K562 treated with DMSO at 1 percent for 24 hours (cell line): ENCODE measurements around the gene TMEM97. TPM values are rescaled to one million over a fixed set of nuclear protein-coding genes. Genes with fewer than 3 reads are reported as not detected.

Source experiments
- total RNA-seq: library from RNA; unstranded; fragments of 300-600 nt; gene quantifications from 2 replicates; pipeline ENCODE4 v1.2.3, GENCODE V29; 2022; ENCODE audit warnings: low read depth; ENCODE audit not compliant: insufficient read depth

TMEM97 gene
- 27.9 and 29.0 TPM in 2 replicates for total RNA-seq

GRCh38 chr17:28318759-28319597 lies at the start of gene TMEM97:
Gene TMEM97 (plus strand): TSS chr17:28319200. CDS start chr17:28319240, 40 bp downstream.

GRCh38 chr17:28335201-28335958 lies 16.4 kb downstream of the TMEM97 start, which contains the start of the genes IFT20 and TNFAIP1:
Gene IFT20 (minus strand): TSS chr17:28335472. CDS start chr17:28331985, 3,487 bp downstream.
Gene TNFAIP1 (plus strand): TSS chr17:28335761. CDS start chr17:28339522, 3,761 bp downstream.

GRCh38 chr17:28357061-28357900 lies 38.3 kb downstream of the TMEM97 start, which contains the start of gene POLDIP2:
Gene POLDIP2 (minus strand): TSS chr17:28357527. CDS start chr17:28357448, 79 bp downstream.

GRCh38 chr17:28364665-28365363 lies 45.8 kb downstream of the TMEM97 start, which contains the start of gene SEBOX:
Gene SEBOX (minus strand): TSS chr17:28365199. CDS start chr17:28365151, 48 bp downstream.

GRCh38 chr17:28370035-28370743 lies 51.2 kb downstream of the TMEM97 start, which contains the start of gene VTN:
Gene VTN (minus strand): TSS chr17:28370307. CDS start chr17:28370203, 104 bp downstream.

GRCh38 chr17:28371245-28372202 lies 52.5 kb downstream of the TMEM97 start, which contains the start of gene SARM1:
Gene SARM1 (plus strand): TSS chr17:28371694. CDS start chr17:28372033, 339 bp downstream.

Other genes starting within 250 kb of the TMEM97 start
- gene IFT20, start 16.3 kb downstream of the TMEM97 start, total RNA-seq = 39.5 and 43.3 TPM in 2 replicates
- gene TNFAIP1, start 16.6 kb downstream of the TMEM97 start, total RNA-seq = 20.1 and 20.4 TPM in 2 replicates
- gene POLDIP2, start 38.3 kb downstream of the TMEM97 start, total RNA-seq = 91.1 and 93.0 TPM in 2 replicates
- gene SEBOX, start 46.0 kb downstream of the TMEM97 start, total RNA-seq = not detected in 2 replicates
- 0.49 and 1.5 TPM in 2 replicates for gene VTN, start 51.1 kb downstream of the TMEM97 start, total RNA-seq
- 0.57 and 0.87 TPM in 2 replicates for gene SARM1, start 52.5 kb downstream of the TMEM97 start, total RNA-seq
- 4.1 and 4.9 TPM in 2 replicates for gene SLC46A1, start 87.0 kb downstream of the TMEM97 start, total RNA-seq
- not detected in 2 replicates for gene SLC13A2, start 154.4 kb downstream of the TMEM97 start, total RNA-seq
- gene FOXN1, start 187.1 kb downstream of the TMEM97 start, total RNA-seq = not detected in 2 replicates
- 47.2 TPM in 2 replicates for gene UNC119, start 233.4 kb downstream of the TMEM97 start, total RNA-seq